ENCODE results near the gene CACNA1A.

Gene CACNA1A

DNA sequence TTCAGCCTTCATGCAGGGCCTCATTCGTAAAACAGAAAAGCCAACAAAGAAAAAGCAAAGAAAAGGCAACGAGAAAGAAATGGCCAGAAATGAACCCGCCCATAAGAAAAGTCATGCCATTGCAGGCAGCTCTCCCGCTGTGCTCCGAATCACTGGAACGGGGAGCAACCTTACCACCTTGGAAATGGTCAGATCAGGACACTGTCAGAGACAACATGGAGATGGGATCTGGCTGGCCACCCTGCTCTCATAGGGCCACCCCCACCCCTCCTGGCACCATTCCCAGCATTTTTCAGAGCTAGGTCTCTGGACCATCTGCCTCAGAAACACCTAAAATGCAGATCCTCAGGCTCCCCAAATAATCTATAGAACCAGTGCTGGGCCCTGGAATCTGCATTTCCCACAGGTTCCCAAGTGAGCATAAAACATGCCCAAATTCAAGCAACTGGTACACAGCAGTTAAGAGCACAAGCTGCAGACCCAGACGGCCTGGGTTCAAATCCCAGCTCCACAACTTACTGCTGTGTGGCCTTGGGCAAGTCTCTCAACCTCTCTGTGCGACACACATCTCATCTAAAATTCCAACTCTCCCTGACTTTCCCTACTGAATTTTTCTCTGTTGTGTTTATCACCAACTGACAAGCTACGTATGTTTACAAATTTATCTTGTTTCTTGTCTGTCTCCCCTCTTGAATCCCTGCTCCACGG is 204.5 kb downstream of the CACNA1A start:
- DNase-seq = no peak

DNA sequence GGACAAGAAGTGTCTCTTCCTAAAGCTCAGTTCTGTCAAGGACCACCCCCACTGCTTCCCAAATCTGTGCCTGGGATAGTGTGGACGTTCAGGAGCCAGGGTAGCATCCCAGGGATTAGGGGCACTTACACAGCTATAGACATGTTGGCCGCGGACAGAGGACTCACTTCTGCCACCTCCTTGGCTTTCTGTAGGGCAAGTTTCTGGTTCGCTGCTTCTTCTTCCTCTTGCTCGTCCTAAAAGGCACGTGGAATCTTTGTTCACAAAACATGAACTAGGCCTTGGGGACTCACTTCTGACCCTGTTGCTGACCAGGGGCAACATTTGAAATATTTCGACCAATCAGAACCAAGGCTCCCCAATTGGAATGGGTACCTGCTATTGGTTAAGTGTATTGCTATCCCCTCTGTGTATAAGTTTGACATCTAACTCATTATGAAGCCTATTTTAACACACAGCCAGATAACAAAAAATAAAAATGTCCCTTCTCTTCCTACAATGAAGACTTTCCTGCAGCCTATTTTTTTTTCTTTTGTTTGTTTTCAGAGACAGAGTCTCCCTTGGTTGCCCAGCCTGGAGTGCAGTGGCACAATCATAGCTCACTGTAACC is 205.8 kb downstream of the CACNA1A start:
- DNase-seq = no peak

DNA sequence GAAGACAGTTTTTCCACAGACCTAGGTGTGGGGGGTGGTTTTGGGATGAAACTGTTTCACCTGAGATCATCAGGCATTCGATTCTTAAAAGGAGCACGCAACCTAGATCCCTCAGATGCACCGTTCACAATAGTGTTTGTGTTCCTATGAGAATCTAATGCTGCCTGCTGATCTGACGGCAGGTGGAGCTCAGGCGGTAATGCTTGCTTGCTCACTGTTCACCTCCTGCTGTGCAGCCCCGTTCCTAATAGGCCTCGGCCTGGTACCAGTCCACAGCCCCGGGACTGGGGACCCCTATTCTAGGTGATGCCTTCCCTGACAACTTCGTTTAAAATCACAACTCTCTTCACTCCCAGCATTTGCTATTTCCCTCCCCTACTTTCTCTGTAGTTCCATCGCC is 206.4 kb downstream of the CACNA1A start:
- no peak for DNase-seq

DNA sequence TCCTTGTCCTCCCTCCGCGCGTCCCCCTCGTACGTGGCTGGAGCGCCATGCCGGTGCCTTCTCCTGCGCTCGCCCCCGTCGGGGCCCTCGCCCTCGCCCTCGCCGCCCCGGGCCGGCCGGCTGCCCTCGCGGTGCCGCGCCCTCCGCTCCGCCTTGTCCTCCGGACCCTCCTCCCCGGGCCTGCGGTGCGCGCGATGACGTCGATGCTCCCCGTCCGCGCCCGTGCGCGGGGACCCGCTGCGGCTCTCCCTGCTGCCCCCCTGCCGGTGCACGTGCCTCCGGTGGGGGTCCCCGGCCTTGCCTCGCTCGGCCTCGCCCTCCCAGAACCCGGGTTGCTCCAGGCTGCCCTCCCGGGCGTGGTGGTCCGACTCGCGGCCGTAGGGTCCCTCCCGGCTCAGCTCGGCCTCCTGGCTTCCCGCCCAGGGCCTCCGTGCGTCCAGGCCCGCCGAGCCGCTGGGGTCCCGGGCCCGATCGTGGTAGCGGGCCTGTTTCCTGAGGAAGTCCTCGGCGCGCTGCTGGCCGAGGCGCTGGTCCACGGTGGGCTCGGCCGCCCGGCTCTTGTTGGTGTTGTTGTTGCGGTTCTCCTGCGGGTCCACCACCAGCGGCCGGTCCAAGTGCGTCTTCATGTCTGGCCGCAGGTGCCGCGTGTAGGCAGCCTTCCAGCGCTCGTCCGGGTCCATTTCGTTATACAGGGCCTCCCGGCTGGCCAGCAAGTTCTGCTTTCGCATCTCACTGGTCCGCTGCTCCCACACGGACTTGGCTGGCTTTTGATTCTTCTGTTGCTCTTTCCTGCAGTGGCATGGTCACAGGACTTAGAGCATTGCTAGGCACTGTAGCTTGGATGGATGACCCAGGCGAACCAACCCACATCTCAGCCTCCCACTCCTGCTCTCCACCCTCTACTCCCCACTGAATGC is 207.5 kb downstream of the CACNA1A start:
- DNase-seq = no peak

DNA sequence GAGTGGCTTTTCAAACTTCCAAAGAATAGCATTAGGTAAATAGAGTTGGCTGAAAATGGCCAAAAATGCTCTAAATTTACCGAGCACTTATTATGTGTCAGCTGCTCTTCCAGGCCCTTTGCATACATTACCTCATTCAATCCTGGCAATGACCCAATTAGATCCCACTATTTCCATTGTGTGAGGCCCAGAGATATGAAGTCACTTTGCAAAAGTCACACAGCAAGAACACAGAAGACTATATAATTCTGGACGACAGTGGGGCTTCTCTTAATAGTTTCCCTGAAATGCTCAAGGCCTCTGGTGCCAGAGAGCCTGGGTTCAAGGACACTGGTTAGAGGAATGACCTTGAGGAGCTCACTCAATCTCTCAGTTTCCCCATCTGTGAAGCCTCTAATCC is 209.3 kb downstream of the CACNA1A start:
- no peak for DNase-seq

DNA sequence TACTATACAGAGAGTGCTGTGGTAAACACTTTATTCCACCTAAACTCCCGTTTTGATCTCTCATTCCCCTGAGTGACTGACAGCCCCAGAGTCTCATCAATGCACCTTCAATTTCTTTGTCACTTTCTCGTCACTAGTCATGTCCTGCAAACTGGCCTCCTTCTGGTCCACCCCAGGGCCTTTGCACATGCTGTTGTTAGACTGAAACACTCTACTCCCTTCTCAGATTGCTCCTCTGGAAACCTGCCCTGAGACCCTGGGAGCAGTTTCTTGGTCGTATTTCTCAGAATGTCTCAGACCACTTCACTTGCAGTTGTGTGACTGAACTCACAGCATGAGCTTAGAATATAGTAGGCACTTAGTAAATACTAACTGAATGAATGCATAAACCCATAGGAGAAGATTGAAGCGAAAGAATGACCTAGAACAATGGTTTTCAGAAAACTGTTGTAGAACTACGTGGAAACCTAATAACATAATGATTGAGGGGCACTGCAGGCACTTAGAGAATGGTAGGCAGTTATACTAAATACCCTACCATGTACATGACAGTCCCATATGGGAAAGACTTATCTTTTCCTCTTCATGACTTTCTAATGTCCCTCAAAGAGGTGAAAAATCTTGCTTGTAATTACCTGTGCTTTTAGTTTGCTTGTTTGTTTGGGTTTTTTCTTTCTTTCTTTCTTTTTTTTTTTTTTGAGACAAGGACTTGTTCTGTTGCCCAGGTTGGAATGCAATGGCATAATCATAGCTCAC is 211.3 kb downstream of the CACNA1A start:
- DNase-seq = no peak

DNA sequence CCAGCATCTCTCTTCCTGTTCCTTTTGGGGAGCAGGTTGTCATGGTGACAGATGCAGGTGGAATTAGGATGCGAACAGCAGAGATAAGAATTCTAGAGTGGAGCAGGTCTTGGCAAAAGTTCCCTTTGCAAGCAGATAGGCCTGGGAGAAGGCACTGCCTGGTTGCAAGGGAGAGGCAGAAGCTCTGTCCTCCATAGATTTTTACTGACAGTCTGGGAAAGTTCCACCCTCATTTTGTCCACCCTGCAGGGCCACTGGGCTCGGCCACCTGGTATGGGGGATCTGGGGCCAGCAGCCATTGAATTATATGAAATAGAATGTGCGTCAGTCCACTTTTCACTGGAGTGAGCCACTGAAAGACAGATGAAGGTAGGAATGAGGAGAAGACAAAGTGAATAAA is 214.4 kb downstream of the CACNA1A start:
- no peak for DNase-seq

DNA sequence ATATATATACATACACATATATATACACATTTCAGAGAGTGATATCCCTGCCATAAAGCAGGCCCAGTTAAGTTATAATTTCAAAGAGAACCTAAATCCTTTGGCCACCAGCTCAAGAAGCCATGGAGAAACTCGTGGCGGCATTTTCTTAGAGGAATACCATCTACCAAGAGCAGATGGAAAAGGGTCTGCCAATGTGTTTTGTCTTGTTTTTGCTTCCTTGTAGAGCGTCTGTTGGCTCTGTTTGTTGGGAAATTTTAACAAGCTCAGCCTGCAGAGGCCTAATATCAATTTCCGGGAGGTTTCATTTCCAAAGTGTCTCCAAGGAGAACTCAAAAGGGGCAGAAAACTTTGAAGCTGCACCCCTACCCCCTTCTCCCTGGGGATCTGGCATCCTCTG is 215.5 kb downstream of the CACNA1A start:
- no peak for DNase-seq

DNA sequence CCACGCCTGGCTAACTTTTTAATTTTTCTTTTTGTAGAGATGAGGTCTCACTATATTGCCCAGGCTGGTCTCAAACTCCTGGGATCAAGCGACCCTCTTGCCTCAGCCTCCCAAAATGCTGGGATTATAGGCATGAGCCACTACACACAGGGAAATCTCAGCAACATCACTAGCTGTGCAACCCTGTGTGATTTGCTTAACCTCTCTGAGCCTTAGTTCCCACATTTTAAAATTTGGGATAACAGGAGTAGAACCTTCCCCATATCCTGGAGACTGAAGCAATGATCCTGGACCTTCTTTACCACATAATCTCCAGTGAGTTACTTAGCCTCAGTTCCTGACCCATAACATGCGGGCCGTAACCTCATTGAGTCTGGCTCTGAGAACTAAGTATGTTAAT is 217.0 kb downstream of the CACNA1A start:
- DNase-seq = no peak

DNA sequence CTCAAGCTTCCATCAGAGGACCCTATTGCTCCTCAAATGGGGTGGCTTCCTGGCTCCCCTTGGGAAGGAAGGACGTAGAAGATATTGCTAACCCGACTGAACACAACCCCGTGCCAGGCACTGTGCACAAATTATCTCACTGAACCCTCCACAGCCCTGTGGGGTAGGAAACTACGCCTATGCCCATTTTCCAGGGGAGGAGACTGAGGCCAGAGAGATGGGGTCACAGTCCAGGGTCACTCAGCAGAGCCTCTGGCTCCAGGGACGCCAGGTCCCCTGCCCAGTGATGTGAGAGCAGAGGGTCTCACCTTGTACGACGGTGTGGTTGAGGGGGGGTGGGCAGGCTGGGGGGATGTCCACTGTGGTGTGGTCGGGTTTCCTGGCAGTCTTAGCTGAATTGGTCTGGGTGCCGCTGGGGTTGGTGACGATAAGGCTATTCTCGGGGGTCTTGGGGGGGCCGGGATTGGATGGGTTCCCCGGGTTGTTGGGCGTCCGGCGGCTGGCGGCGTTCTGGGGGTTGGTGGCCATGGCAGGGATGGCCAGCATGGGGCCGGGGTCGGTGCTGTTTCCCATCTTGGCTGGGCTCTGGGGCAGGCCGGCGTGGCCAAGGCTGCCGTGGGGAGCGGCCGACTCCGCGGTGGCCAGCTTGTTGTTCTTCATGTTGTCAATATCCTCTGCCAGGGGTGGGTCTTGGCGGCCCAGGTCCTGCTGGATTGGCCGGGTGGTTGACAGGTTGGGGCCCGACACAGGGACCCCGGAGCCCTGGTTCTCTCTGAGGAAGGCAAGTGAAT is 219.9 kb downstream of the CACNA1A start:
- no peak for DNase-seq

DNA sequence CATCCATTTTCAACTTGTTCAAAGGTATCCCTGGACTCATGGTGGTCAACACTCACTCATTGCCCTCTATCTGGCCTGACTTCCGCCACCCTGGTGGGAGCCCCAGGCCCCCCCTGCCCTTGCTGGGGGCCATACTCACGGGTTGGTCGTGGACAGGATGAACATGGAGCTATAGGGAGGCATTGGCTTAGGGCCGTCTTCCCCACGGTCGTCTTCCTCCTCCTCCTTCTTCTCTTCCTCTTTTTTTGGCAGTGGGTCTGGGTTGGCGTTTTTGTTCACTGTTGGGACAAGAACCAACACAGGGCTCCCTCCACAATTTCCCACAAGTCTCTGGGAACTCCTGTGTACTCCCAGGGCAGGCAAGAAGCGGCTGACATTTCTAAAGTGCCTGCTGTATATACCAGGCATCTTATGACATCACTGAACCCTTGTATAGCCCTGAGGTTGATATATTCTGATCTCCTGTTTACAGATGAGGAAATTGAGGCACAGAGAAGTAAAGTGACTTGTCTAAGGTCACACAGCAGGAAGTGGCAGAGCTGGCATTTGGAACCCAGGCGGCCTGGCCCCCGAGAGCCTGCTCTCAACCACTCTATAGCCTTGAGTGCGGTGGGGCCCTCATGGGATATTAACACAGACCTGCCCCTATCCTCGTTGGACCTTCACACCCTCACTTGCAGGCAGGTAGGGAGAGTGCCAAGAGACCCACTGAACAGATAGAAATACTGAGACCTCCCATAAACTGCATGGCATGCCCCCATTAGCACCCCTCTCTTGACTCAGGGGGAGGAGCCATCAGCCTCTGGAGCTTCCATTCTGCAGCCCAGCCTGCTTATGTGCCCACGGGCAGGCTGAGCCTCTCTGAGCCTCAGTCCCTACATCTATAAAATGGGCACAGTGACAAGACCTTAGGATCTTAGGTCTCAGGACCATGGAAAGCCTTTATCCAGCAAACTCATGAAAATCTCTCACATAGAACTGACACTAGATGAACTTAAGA is 221.1 kb downstream of the CACNA1A start:
- no peak for DNase-seq

DNA sequence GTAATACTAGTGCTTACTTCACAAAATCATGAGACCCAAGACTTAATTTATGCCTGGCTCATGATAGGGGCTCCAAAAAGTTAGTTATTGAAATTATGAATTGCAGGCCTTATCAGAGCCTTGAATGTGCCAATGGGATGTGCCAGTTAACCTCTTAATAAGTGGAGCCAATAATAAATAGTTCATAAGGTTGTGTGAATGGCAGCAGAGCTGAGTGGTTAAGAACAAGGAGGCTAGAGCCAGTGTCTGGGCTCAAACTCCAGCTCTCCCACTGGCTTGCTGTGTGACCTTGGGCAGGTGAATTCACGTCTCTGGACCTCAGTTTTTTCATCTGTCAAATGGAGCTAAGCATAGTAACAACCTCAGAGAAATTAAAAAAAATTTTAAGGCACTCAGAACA is 222.4 kb downstream of the CACNA1A start:
- no peak for DNase-seq

DNA sequence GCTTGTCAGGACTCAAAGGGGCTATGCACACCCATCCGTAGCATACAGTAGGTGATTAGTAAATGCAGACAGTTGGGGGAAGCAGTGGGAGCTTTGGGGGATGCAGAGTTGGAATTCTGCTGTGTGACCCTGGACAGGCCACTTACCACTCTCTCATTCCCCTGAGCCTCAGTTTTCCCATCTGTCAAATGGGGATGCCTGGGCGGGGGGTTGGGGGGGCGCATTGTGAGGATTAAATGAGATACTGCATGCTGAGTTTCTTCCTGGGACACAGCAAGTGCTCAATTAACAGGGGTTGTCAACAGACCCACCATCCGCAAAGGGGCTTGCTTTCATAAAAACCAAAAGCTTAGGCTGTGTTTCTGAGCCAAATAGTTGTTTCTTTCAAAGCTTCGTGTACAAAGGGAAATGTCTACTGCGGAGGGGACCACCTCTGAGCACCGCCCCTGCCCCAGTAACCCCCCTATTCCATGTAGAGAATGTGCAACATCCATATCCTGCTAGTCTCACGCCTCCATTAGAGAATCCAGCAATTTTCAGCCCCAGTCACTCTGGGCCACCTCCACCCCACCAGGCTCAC is 223.7 kb downstream of the CACNA1A start:
- DNase-seq = no peak

DNA sequence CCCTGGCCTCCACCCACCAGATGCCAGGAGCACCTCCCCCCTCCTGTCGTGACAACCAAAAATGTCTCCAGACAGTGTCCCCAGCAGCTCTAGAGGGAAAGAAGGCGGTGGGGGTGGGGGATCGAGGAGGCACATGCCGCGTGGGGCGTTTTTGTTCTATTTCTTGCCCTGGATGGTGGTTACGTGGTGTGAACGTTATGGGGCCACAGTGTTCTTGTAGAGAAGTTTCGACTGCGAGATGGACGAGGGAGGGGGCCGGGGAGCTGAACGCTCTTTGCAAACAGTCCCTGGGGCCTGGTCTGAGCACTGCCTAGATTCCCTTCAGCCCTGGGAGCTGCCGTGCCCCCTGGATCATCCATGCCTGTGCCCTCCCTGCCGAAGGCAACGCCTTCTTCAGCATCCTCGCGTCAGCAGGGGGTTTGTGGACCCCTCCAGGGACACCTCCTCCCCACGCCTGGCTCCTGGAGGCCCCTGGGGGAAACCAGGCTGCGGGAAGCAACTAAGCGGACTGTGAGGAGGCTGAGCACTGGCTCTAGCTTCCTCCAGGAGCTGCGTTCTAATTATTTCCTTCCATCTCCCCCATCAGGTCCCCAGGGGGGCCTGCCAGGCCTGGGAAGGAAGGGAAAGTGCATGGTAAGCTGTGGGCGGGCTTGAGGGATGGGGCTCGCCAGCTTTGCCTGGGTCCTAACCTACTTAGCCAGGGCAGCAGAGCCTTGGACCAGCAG is 224.6 kb downstream of the CACNA1A start:
- no peak for DNase-seq

DNA sequence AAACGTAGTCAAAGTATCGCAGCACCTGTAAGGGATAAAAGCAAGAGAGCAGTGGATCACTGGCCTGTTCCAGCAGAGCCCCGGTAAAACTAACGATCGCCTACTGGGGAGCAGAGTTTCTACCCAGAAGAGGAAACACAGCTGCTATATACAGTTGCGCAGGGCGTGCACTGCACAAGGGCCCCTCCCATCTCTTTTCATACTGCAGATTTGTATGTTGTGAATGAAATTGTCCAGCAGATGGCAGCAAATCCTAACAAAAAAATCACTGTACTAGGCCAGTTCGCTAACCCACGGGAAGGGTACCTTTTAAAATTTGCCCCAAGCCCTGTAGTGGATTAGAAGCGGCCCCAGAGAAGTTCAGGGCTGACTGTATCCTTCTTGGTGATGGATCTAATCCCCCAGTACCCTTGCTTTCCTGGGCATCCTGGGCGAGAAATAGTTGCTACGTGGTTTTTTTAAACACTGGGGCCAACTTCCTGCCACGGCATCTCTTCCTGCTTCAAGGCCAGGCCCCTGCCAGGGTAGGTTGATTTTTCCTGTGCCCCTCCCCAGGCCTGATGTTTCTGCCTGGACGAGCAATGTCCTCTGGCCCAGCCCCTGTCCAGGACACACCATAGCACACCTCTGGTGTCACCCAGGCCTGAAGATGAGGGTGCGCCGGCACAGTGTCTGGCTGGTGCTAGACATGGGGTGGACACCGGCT is 229.0 kb downstream of the CACNA1A start:
- DNase-seq = peak; percentile 71 to 88

DNA sequence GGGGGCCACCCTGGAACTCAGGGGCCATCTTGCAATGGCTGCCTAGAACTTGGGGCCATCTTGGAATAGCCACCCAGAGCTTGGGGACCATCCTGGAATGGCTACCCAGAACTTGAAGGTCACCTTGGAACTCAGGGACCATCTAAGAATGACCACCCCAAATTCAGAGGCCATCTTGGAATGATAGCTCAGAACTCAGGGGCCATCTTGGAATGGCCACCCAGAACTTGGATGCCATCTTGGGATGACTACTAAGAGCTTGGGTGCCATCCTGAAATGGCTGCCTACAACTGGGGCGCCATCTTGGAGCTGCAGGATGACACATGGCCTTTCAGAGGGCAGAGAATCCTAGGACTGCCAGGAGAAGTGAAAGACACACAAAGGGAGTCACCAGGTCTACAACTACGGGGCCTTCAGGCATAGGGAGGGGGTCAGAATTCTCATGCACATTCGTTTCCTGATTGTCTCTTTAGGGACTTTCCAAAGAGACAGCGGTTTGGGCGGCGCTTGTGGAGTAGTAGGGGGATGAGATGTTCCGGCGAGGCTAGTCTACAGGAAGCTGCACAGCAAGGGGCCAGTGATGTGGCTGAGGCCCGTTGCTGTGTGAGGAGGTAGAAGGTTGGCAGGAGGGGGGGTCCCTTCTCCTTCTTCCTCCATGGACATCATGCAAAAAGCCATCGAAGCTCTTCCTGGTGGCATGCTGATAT is 231.1 kb downstream of the CACNA1A start:
- DNase-seq = peak in 1 of 2 donors; percentile 32

DNA sequence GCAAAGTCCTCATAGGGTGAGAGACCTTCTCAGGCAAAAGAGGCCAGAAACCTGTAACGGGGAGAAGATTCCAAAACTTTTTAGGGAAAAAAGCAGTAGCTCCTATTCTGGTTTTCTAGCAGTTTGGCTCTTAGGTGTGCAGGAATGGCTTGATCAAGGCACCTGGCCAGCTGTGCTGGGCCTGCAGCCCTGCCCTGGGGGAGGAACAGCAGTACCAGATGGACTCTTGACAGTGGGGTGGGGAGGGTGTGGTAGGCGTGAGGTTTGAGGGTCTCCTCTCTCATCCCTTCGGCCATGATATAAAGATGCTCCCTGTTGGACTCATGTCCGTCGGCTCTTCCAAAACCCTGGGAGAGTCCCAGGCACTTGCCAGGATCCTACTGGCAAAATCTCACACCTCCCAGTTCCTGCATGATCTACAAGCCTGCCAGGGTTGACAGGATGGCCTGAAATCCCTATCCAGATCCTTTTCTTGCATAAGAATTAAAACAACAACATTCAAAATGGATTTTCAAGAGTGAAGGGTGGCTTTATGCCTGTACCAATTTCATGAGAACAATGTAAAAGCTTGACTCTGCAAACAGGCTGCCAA is 235.7 kb downstream of the CACNA1A start:
- no peak for DNase-seq

DNA sequence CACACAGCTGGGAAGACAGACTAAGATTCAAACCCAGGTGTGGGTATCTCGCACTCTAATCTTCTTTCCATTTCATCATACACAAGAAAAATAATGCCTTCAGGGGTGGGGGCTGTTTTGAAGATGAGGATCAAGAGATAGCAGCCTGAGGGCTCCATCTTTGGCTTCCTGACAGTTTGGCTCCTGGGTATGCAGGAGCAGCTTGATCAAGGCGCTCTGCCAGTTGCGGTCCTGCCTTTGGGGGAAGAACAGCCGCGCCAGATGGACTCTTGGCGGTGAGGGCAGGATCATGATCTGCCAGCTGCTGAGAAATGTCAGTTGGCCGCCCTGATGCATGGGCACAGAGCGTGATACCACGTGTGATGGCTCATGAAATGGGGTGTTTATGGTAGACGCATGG is 236.9 kb downstream of the CACNA1A start:
- no peak for DNase-seq
